ENCODE results near the gene XRCC4. TPM values are rescaled to one million over a fixed set of nuclear protein-coding genes. Genes with fewer than 3 reads are reported as not detected.

The XRCC4 gene
- total RNA-seq, 1 experiment from 2014 or later = 24.6 TPM

GRCh38 chr5:83145241-83145640 lies 67.9 kb downstream of the XRCC4 start (continued):
- TF ChIP-seq SIN3A (IDR thresholded peaks at IDR 0.05; ENCODE audit: low read depth) (no peak), JUND (IDR thresholded peaks at IDR 0.05) (no peak), ZBTB33 (IDR thresholded peaks at IDR 0.05; ENCODE audit: extremely low read depth, insufficient replicate concordance, low read length) (no peak), TCF7L2 (IDR thresholded peaks at IDR 0.05; ENCODE audit: borderline replicate concordance, extremely low read depth, insufficient read depth, insufficient read length) (no peak), ZNF274 (IDR thresholded peaks at IDR 0.05; ENCODE audit: low read depth, low read length) (no peak), EZH2 (IDR thresholded peaks at IDR 0.05) (no peak), FOSL1 (IDR thresholded peaks at IDR 0.05; ENCODE audit: low read depth) (no peak)

GRCh38 chr5:83145882-83146331 lies 68.6 kb downstream of the XRCC4 start:
- DNase-seq (ENCODE audit: low read depth, low spot score) (no peak), ATAC-seq (no peak)
- TF ChIP-seq EGR1 (IDR thresholded peaks at IDR 0.05; ENCODE audit: low read depth) (no peak), SP1 (IDR thresholded peaks at IDR 0.05; ENCODE audit: low read depth) (no peak), ZFX (IDR thresholded peaks at IDR 0.05) (no peak), SIN3A (IDR thresholded peaks at IDR 0.05; ENCODE audit: low read depth) (no peak), FOSL1 (IDR thresholded peaks at IDR 0.05; ENCODE audit: low read depth) (no peak), JUND (IDR thresholded peaks at IDR 0.05) (no peak), ZBTB33 (IDR thresholded peaks at IDR 0.05; ENCODE audit: extremely low read depth, insufficient replicate concordance, low read length) (no peak), EZH2 (IDR thresholded peaks at IDR 0.05) (no peak), CBX3 (IDR thresholded peaks at IDR 0.05; ENCODE audit: low read depth) (no peak), ELF1 (IDR thresholded peaks at IDR 0.05; ENCODE audit: borderline replicate concordance, low read depth) (no peak), POLR2A (IDR thresholded peaks at IDR 0.05; ENCODE audit: borderline replicate concordance, extremely low read depth, insufficient read depth, insufficient read length) (no peak), MAX (IDR thresholded peaks at IDR 0.05) (no peak), CTCF (IDR thresholded peaks at IDR 0.05 in 2 of 3, conservative IDR thresholded peaks at IDR 0.05 in 1 of 3; ENCODE audit: borderline replicate concordance in 1 of 3, insufficient read depth in 1 of 3, low read depth in 2 of 3, low read length in 2 of 3) (no peak), CEBPB (IDR thresholded peaks at IDR 0.05; ENCODE audit: low read depth) (no peak)
- H3K9me2 ChIP-seq (ENCODE audit: insufficient read depth) = no peaks in the 10 kb centered on the region
- ChIA-PET RAD21 (ENCODE audit: low non-redundant PET in 1 of 2, low total read pairs in 2 of 2, uncharacterized antibody in 2 of 2, unreplicated experiment in 2 of 2) (no interaction called here), POLR2A (no interaction called here), CTCF (no interaction called here)
- BruUV-seq (replicated peaks) = no TSS peak
- no peak overlapping the region for H3K4me3 ChIP-seq (replicated peaks in 1 of 2; ENCODE audit: low read depth in 1 of 2, low read length in 2 of 2)
- H3K9ac ChIP-seq (ENCODE audit: low read length) = no peak overlapping the region
- no peaks in the 10 kb centered on the region for H3K9me3 ChIP-seq (ENCODE audit: control insufficient read depth in 1 of 2, insufficient read depth in 1 of 2, low read depth in 1 of 2, low read length in 2 of 2)
- H3K4me2 ChIP-seq (ENCODE audit: low read length) = no peak overlapping the region
- no peaks in the 10 kb centered on the region for H3K4me1 ChIP-seq (ENCODE audit: control insufficient read depth in 1 of 2, insufficient read depth in 2 of 2, low read length in 2 of 2)
- H2AFZ ChIP-seq (ENCODE audit: low read depth, low read length, poor library complexity, severe bottlenecking) = no peak overlapping the region
- intact Hi-C loops (cut with micrococcal nuclease) = no loop called here
- H3K36me3 ChIP-seq (ENCODE audit: control insufficient read depth in 1 of 2, insufficient read depth in 2 of 2, low read length in 2 of 2) = no peaks in the 10 kb centered on the region
- no peaks in the 10 kb centered on the region for H4K20me1 ChIP-seq (ENCODE audit: insufficient read depth)
- H3K79me2 ChIP-seq (ENCODE audit: insufficient read depth, low read length) = no peaks in the 10 kb centered on the region
- H3K27me3 ChIP-seq (ENCODE audit: insufficient read depth, low read length) = no peaks in the 10 kb centered on the region
- H3K27ac ChIP-seq (ENCODE audit: low read depth, low read length) = no peak overlapping the region
